Iris pigment epithelial cell (primary cell): ENCODE data around the gene MAGI1.
"Not testable (repeated sequence)": the region's sequence is repeated elsewhere in the genome, so short reads cannot be mapped to it uniquely, and the experiment has no call there.

ENCODE experiments used
- DNase-seq: peaks from one replicate; pipeline ENCODE4 v3.0.0-alpha.2; 2011; ENCODE audit warnings: low read depth

Gene MAGI1

GRCh38 chr3:65587650-65588439 is 450.9 kb downstream of the MAGI1 start:
- DNase-seq, result no peak

- DNase-seq, result no peak
These were observed 453.8 kb downstream of the MAGI1 start for GRCh38 chr3:65584913-65585312.

GRCh38 chr3:65584002-65584401 is 454.7 kb downstream of the MAGI1 start:
- no peak for DNase-seq

- DNase-seq, result peak; percentile 31
These were observed 455.5 kb downstream of the MAGI1 start for GRCh38 chr3:65583188-65583587.

GRCh38 chr3:65582012-65582717 is 456.6 kb downstream of the MAGI1 start:
- peak; percentile 18 for DNase-seq

GRCh38 chr3:65581313-65581712 is 457.4 kb downstream of the MAGI1 start:
- DNase-seq, result no peak

GRCh38 chr3:65578861-65579260 is 459.9 kb downstream of the MAGI1 start:
- DNase-seq, result no peak

GRCh38 chr3:65577843-65578430 is 460.8 kb downstream of the MAGI1 start:
- DNase-seq, result no peak

- peak; percentile 51 for DNase-seq
These were observed 461.8 kb downstream of the MAGI1 start for GRCh38 chr3:65576966-65577365.

GRCh38 chr3:65576228-65576627 is 462.5 kb downstream of the MAGI1 start:
- DNase-seq, result no peak

GRCh38 chr3:65575376-65575840 is 463.3 kb downstream of the MAGI1 start:
- peak; percentile 92 for DNase-seq

GRCh38 chr3:65573548-65574116 is 465.1 kb downstream of the MAGI1 start:
- no peak for DNase-seq

GRCh38 chr3:65572175-65572777 is 466.4 kb downstream of the MAGI1 start:
- no peak for DNase-seq

GRCh38 chr3:65569845-65570405 is 468.8 kb downstream of the MAGI1 start:
- no peak for DNase-seq

GRCh38 chr3:65569129-65569528 is 469.6 kb downstream of the MAGI1 start:
- no peak for DNase-seq

GRCh38 chr3:65568497-65568896 is 470.2 kb downstream of the MAGI1 start:
- DNase-seq, result no peak

- not testable (repeated sequence) for DNase-seq
These were observed 473.0 kb downstream of the MAGI1 start for GRCh38 chr3:65565744-65566143.

GRCh38 chr3:65564483-65564882 is 474.2 kb downstream of the MAGI1 start:
- DNase-seq, result no peak

GRCh38 chr3:65563861-65564260 is 474.9 kb downstream of the MAGI1 start:
- no peak for DNase-seq

GRCh38 chr3:65562447-65562846 is 476.3 kb downstream of the MAGI1 start:
- no peak for DNase-seq

GRCh38 chr3:65561617-65562016 is 477.1 kb downstream of the MAGI1 start:
- no peak for DNase-seq

GRCh38 chr3:65560901-65561300 is 477.8 kb downstream of the MAGI1 start:
- DNase-seq, result no peak
